Spleen (tissue), 11 donors: ENCODE results near the gene RSPRY1. TPM values are rescaled to one million over a fixed set of nuclear protein-coding genes. Genes with fewer than 3 reads are reported as not detected.

Experiments used
- DNase-seq: peaks from one replicate; pipeline ENCODE4 v3.0.0-alpha.2; 2020
- H3K27ac ChIP-seq, 8 donors: fragments of 200-600 bp; sonication (generic) in 7 of 8; 1 replicate in 4 of 8; 2 replicates in 4 of 8; pipeline versions ENCODE4 v1.5.0 to v1.8.0; 2016 to 2021; ENCODE audit warnings: inconsistent platforms in 4 of 8, mild to moderate bottlenecking in 4 of 8, moderate library complexity in 1 of 8
- H3K27me3 ChIP-seq, 7 donors: fragments of 200-600 bp; sonication (generic) in 6 of 7; replicated peaks in 1 of 7; 1 replicate in 4 of 7; 2 replicates in 3 of 7; pipeline versions ENCODE4 v1.5.0 to v1.8.0; 2016 to 2021; ENCODE audit warnings: inconsistent platforms in 3 of 7, mild to moderate bottlenecking in 1 of 7
- H3K36me3 ChIP-seq, 6 donors: fragments of 200-600 bp; sonication (generic) in 5 of 6; 1 replicate in 4 of 6; 2 replicates in 2 of 6; pipeline versions ENCODE4 v1.5.0 to v1.8.0; 2016 to 2021; ENCODE audit warnings: inconsistent platforms in 2 of 6
- H3K4me1 ChIP-seq, 6 donors: fragments of 200-600 bp; sonication (generic) in 5 of 6; 1 replicate in 3 of 6; 2 replicates in 3 of 6; pipeline versions ENCODE4 v1.5.0 to v1.8.0; 2016 to 2021; ENCODE audit warnings: inconsistent platforms in 3 of 6
- H3K4me3 ChIP-seq, 8 donors: fragments of 200-600 bp; sonication (generic) in 7 of 8; 1 replicate in 4 of 8; 2 replicates in 4 of 8; pipeline versions ENCODE4 v1.5.0 to v1.8.0; 2016 to 2021; ENCODE audit warnings: inconsistent platforms in 4 of 8, mild to moderate bottlenecking in 4 of 8, moderate library complexity in 2 of 8
- H3K9me3 ChIP-seq, 8 donors: fragments of 200-600 bp; sonication (generic) in 7 of 8; 1 replicate in 4 of 8; 2 replicates in 4 of 8; pipeline versions ENCODE4 v1.5.0 to v1.8.0; 2016 to 2021; ENCODE audit warnings: inconsistent platforms in 4 of 8
- POLR2A ChIP-seq, 3 donors: fragments of 450-650 bp; IDR thresholded peaks; one replicate each; pipeline ENCODE4 v1.5.1; 2017; ENCODE audit warnings: antibody characterized with exemption in 3 of 3, mild to moderate bottlenecking in 1 of 3
- POLR2AphosphoS5 ChIP-seq, 3 donors: sonication (generic); formaldehyde crosslinking; IDR thresholded peaks; one replicate each; pipeline ENCODE4 v1.5.1; 2017; ENCODE audit warnings: antibody characterized with exemption in 3 of 3
- WGBS, 5 donors: extraction: QIAGEN DNeasy Blood & Tissue Kit in 3 of 5; methylation state at CpG; one replicate each; pipeline versions ENCODE4 v1.1.5 to v1.1.7; 2013 to 2018; 5-methylcytosine and 5-hydroxymethylcytosine counted together
- intact Hi-C: fragments of 100-400 bp; cut with DNase I; formaldehyde crosslinking; loops from one replicate; pipeline ENCODE4 v1.15.0; 2023; ENCODE audit warnings: low total_unique reads
- polyA plus RNA-seq, 3 donors: library from polyadenylated mRNA; stranded (reverse); fragments of 200-250 nt; gene quantifications; one replicate each; pipeline ENCODE4 v1.2.1, GENCODE V29; 2013
- total RNA-seq, 7 donors: library from RNA; depleted of rRNA in 3 of 7; stranded (reverse); fragments of >200 nt in 3 of 7; fragmentation: NEBNext Ultra II Directional in 4 of 7; extraction: Animal tissue kit (Norgen Biotek cat#: 25700) in 4 of 7; gene quantifications; one replicate each; pipeline versions ENCODE4 v1.1.0 to v1.2.1, GENCODE V29; 2016 to 2021
- TF ChIP-seq, protein P1 (sequence below), 11 experiments: fragments of 200-600 bp in 7 of 11; fragments of 450-650 bp in 4 of 11; sonication (generic) in 4 of 11; IDR thresholded peaks in 8 of 11; conservative IDR thresholded peaks in 3 of 11; 1 replicate in 7 of 11; 2 replicates in 4 of 11; pipeline versions ENCODE4 v1.4.0 to v1.8.0; 2016 to 2021; ENCODE audit warnings: antibody characterized with exemption in 11 of 11, inconsistent platforms in 4 of 11, mild to moderate bottlenecking in 1 of 11
- donor health status: healthy with polysubstance abuse.
- donor health status: DM: no; HTN: no; CAD: no; lungs with moderate emphysema.
- donor health status: DM: no; HTN: no; CAD: no.
- donor health status: Bipolar disorder and iron deficiency.
- donor health status: healthy.
- donor health status: DM: no; HTN: no; CAD: no.
- donor health status: DM: yes; HTN: yes; CAD: no.

Gene RSPRY1
- total and polyA plus RNA-seq, 10 donors: 7.3 to 38.8 (median 29.4) TPM

DNA sequence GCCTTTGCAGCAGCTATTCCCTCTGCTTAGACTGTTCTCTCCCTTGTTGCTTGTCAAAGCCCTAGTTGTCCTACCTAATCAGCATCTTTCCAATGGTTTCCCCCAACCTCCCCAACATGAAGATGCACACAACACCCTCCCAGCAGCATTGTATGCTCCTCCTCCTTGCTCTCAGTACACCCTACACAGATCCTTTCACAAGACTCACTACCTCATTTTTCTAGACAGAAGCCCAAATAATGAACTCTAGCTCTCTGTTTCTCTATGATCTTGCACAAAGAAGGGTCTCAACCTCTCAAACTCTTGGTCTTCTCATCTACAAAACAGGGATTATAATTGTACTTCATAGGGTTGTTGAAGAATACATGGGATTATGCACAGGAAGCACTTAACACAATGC, 19.7 kb upstream of the RSPRY1 start:
- no peak for DNase-seq
- TF ChIP-seq, protein P1, sequence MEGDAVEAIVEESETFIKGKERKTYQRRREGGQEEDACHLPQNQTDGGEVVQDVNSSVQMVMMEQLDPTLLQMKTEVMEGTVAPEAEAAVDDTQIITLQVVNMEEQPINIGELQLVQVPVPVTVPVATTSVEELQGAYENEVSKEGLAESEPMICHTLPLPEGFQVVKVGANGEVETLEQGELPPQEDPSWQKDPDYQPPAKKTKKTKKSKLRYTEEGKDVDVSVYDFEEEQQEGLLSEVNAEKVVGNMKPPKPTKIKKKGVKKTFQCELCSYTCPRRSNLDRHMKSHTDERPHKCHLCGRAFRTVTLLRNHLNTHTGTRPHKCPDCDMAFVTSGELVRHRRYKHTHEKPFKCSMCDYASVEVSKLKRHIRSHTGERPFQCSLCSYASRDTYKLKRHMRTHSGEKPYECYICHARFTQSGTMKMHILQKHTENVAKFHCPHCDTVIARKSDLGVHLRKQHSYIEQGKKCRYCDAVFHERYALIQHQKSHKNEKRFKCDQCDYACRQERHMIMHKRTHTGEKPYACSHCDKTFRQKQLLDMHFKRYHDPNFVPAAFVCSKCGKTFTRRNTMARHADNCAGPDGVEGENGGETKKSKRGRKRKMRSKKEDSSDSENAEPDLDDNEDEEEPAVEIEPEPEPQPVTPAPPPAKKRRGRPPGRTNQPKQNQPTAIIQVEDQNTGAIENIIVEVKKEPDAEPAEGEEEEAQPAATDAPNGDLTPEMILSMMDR (IDR thresholded peaks at IDR 0.05 in 8 of 11, conservative IDR thresholded peaks at IDR 0.05 in 3 of 11): no peak
- no peak for TF ChIP-seq POLR2A (IDR thresholded peaks at IDR 0.05)
- TF ChIP-seq POLR2AphosphoS5 (IDR thresholded peaks at IDR 0.05): no peak
- Histone ChIP-seq H3K36me3 (peaks cover 0 to 94% (median 68%) of the 10 kb centered on the region in 6 donors), H3K27ac (peak overlapping the region in 6 of 8 donors; percentile 37 to 79 (median 56)), H3K9me3 (no peaks in the 10 kb centered on the region), H3K27me3 (no peaks in the 10 kb centered on the region), H3K4me3 (no peak overlapping the region), H3K4me1 (peaks cover 0 to 32% (median 24%) of the 10 kb centered on the region in 6 donors)
- intact Hi-C loops: loop anchor here (10.0 kb wide), 1 partner anchor 82 kb away; no protein-coding TSS in a partner anchor

- WGBS, 5 donors: 51 to 70% (median 65%) methylated on average over 7 of the region's 7 CpGs
- H3K27ac ChIP-seq: peak overlapping the region in 6 of 8 donors; percentile 37 to 79 (median 56)
- peaks cover 0 to 94% (median 69%) of the 10 kb centered on the region in 6 donors for H3K36me3 ChIP-seq
- H3K4me3 ChIP-seq: no peak overlapping the region
- no peak for DNase-seq
- peaks cover 0 to 32% (median 24%) of the 10 kb centered on the region in 6 donors for H3K4me1 ChIP-seq
- no peaks in the 10 kb centered on the region for H3K27me3 ChIP-seq
- TF ChIP-seq, protein P1 (IDR thresholded peaks at IDR 0.05 in 8 of 11, conservative IDR thresholded peaks at IDR 0.05 in 3 of 11): no peak
- TF ChIP-seq POLR2AphosphoS5 (IDR thresholded peaks at IDR 0.05): peak in 1 of 3 donors; percentile 48
- no peaks in the 10 kb centered on the region for H3K9me3 ChIP-seq
- intact Hi-C loops: loop anchor here (10.0 kb wide), 1 partner anchor 82 kb away; no protein-coding TSS in a partner anchor
Observed at GRCh38 chr16:57166951-57167350, 19.2 kb upstream of the RSPRY1 start.

DNA sequence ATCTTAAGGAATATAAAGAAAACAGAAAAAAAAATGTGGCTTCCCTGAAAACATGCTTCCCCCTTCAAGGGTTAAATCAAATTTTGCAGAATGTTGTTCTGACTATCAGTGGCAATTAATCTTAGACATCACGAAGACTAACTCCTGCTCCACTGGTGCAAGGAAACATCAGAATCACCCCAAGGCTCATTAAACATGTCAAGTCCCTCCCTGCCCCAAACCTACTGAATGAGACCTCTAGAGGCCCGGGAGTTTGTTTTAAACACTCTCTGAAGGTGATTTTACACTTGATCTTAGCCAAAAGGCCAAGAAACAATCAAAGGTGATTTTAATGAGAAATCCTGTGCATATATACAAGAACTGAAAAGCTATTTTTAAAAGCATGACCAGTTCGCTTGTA, 18.6 kb upstream of the RSPRY1 start:
- Histone ChIP-seq H3K27ac (peak overlapping the region in 4 of 8 donors; percentile 42 to 75 (median 58)), H3K36me3 (peaks cover 0 to 94% (median 69%) of the 10 kb centered on the region in 6 donors), H3K4me1 (peaks cover 0 to 32% (median 24%) of the 10 kb centered on the region in 6 donors), H3K4me3 (no peak overlapping the region), H3K9me3 (no peaks in the 10 kb centered on the region), H3K27me3 (no peaks in the 10 kb centered on the region)
- TF ChIP-seq POLR2A (IDR thresholded peaks at IDR 0.05): no peak
- no peak for TF ChIP-seq POLR2AphosphoS5 (IDR thresholded peaks at IDR 0.05)
- TF ChIP-seq, protein P1 (IDR thresholded peaks at IDR 0.05 in 8 of 11, conservative IDR thresholded peaks at IDR 0.05 in 3 of 11): no peak
- DNase-seq: no peak
- WGBS, 5 donors: 67 to 77% (median 74%) methylated on average over 3 of the region's 3 CpGs
- intact Hi-C loops: loop anchor here (10.0 kb wide), 1 partner anchor 83 kb away; no protein-coding TSS in a partner anchor

GRCh38 chr16:57167953-57168352, 18.2 kb upstream of the RSPRY1 start:
- no peak overlapping the region for H3K4me3 ChIP-seq
- H3K27ac ChIP-seq: peak overlapping the region in 3 of 8 donors; percentile 47 to 75 (median 69)
- intact Hi-C loops: loop anchor here (10.0 kb wide), 1 partner anchor 83 kb away; no protein-coding TSS in a partner anchor
- TF ChIP-seq POLR2AphosphoS5 (IDR thresholded peaks at IDR 0.05) (no peak), POLR2A (IDR thresholded peaks at IDR 0.05) (no peak)
- TF ChIP-seq, protein P1 (IDR thresholded peaks at IDR 0.05 in 8 of 11, conservative IDR thresholded peaks at IDR 0.05 in 3 of 11): peak; percentile 27 to 80 (median 56)
- WGBS, 5 donors: 7 to 13% (median 9%) methylated on average over 4 of the region's 4 CpGs
- H3K4me1 ChIP-seq: peaks cover 0 to 32% (median 24%) of the 10 kb centered on the region in 6 donors
- peaks cover 0 to 94% (median 71%) of the 10 kb centered on the region in 6 donors for H3K36me3 ChIP-seq
- no peaks in the 10 kb centered on the region for H3K27me3 ChIP-seq
- DNase-seq: no peak
- no peaks in the 10 kb centered on the region for H3K9me3 ChIP-seq
